GM12873 (cell line): ENCODE data around the gene UBR3.
A peak's percentile ranks its signal among the peaks of the same experiment; 100 is the strongest.

ENCODE experiments used
- CTCF ChIP-seq: IDR thresholded peaks from 2 replicates; pipeline ENCODE4 v1.5.1; 2012; ENCODE audit warnings: low read depth, mild to moderate bottlenecking, moderate library complexity, low read length, control low read depth; ENCODE audit not compliant: insufficient read depth; ENCODE audit errors: missing control alignments

Gene UBR3

GRCh38 chr2:169877398-169877797, 50.1 kb downstream of the UBR3 start:
- peak; percentile 21 for TF ChIP-seq CTCF

GRCh38 chr2:169887120-169887519, 59.9 kb downstream of the UBR3 start:
- no peak for TF ChIP-seq CTCF

- no peak for TF ChIP-seq CTCF
Observed at GRCh38 chr2:169891593-169892298, 64.5 kb downstream of the UBR3 start.

GRCh38 chr2:169892951-169893350, 65.7 kb downstream of the UBR3 start:
- no peak for TF ChIP-seq CTCF

GRCh38 chr2:169895294-169895985, 68.2 kb downstream of the UBR3 start:
- no peak for TF ChIP-seq CTCF

- no peak for TF ChIP-seq CTCF
Observed at GRCh38 chr2:169897834-169898233, 70.6 kb downstream of the UBR3 start.

- no peak for TF ChIP-seq CTCF
Observed at GRCh38 chr2:169900686-169901085, 73.4 kb downstream of the UBR3 start.
